Stomach smooth muscle (tissue), 2 donors: Measurements from ENCODE around the gene LELP1.
"Not testable (repeated sequence)": the region's sequence is repeated elsewhere in the genome, so short reads cannot be mapped to it uniquely, and the experiment has no call there.

Source experiments
- H3K27ac ChIP-seq: one replicate; pipeline ENCODE4 v1.7.0; 2013; ENCODE audit warnings: mild to moderate bottlenecking, low read length, inconsistent platforms
- H3K27me3 ChIP-seq, 2 donors: one replicate each; pipeline ENCODE4 v1.7.0; 2013; ENCODE audit warnings: low read length in 2 of 2; ENCODE audit not compliant: insufficient read depth in 2 of 2, control insufficient read depth in 1 of 2
- H3K36me3 ChIP-seq, 2 donors: one replicate each; pipeline ENCODE4 v1.7.0; 2013; ENCODE audit warnings: low read length in 2 of 2; ENCODE audit not compliant: control insufficient read depth in 2 of 2, insufficient read depth in 2 of 2
- H3K4me1 ChIP-seq: one replicate; pipeline ENCODE4 v1.7.0; 2013; ENCODE audit warnings: low read length; ENCODE audit not compliant: control insufficient read depth, insufficient read depth
- H3K4me3 ChIP-seq, 2 donors: one replicate each; pipeline ENCODE4 v1.7.0; 2013; ENCODE audit warnings: low read length in 2 of 2
- H3K9ac ChIP-seq, 2 donors: one replicate each; pipeline ENCODE4 v1.7.0; 2013; ENCODE audit warnings: low read length in 2 of 2, mild to moderate bottlenecking in 1 of 2
- H3K9me3 ChIP-seq, 2 donors: one replicate each; pipeline ENCODE4 v1.7.0; 2013; ENCODE audit warnings: low read length in 2 of 2; ENCODE audit not compliant: control insufficient read depth in 2 of 2
- donor health status: healthy.
- donor health status: Pancreatic carcinoma.

The LELP1 gene

GRCh38 chr1:153228491-153228890 is 25.3 kb downstream of the LELP1 start:
- Histone ChIP-seq H3K27me3 (peaks cover 0 to 8% of the 10 kb centered on the region in 2 donors), H3K4me1 (no peaks in the 10 kb centered on the region), H3K36me3 (no peaks in the 10 kb centered on the region), H3K9me3 (no peaks in the 10 kb centered on the region), H3K4me3 (no peak overlapping the region), H3K27ac (no peak overlapping the region), H3K9ac (no peak overlapping the region)

- not testable (repeated sequence) for H3K4me1 ChIP-seq, H3K27ac ChIP-seq, H3K36me3 ChIP-seq, H3K9me3 ChIP-seq, H3K9ac ChIP-seq, H3K4me3 ChIP-seq, H3K27me3 ChIP-seq
Measured at GRCh38 chr1:153229076-153229829, 26.0 kb downstream of the LELP1 start.

DNA sequence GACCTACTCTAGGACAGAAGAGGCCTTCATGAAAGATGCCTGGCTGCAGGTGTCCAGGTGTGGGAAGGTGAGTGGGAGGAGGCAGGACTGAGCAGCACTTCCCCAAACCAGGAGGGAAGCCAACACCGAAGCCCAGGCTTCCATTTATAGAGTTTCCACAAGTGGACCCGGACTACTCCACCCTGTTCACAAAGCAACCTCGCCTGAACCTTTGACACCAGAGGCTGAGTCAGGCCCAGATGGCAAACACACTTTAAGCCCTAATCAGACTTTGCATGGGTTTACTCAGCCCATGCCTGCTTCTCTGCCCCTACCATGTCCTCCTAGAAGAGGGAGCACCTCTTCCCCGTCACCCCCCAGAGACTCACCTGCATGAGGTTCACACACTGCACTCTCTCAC is 28.1 kb downstream of the LELP1 start:
- H3K27ac ChIP-seq, result no peak overlapping the region
- no peaks in the 10 kb centered on the region for H3K27me3 ChIP-seq
- no peaks in the 10 kb centered on the region for H3K4me1 ChIP-seq
- no peak overlapping the region for H3K4me3 ChIP-seq
- H3K9me3 ChIP-seq, result no peaks in the 10 kb centered on the region
- no peaks in the 10 kb centered on the region for H3K36me3 ChIP-seq
- no peak overlapping the region for H3K9ac ChIP-seq

DNA sequence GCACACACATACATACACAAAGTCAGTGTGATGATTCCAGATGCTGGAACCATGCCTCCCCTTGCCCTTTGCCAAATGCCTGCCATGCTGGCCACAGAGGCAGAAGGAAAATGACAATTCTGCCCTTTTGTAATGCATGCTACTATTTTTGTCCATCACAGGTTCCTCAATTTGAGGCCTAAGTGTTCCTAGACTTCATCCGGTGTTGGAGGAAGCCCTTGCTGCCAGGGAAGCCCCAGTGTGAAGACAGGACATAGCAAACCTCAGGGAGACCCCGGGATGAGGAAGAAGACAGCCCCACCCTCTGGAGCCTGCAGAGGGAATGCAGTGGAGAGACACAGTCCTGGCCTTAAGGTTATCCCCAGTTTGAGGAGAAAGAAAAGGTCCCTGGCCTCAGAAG is 28.6 kb downstream of the LELP1 start:
- Histone ChIP-seq H3K9ac (no peak overlapping the region), H3K9me3 (no peaks in the 10 kb centered on the region), H3K4me3 (no peak overlapping the region), H3K27me3 (no peaks in the 10 kb centered on the region), H3K27ac (no peak overlapping the region), H3K36me3 (no peaks in the 10 kb centered on the region), H3K4me1 (no peaks in the 10 kb centered on the region)

- Histone ChIP-seq H3K27me3 (no peaks in the 10 kb centered on the region), H3K9ac (no peak overlapping the region), H3K27ac (no peak overlapping the region), H3K9me3 (no peaks in the 10 kb centered on the region), H3K4me1 (no peaks in the 10 kb centered on the region), H3K36me3 (no peaks in the 10 kb centered on the region), H3K4me3 (no peak overlapping the region)
Measured at GRCh38 chr1:153232553-153232952, 29.3 kb downstream of the LELP1 start.

DNA sequence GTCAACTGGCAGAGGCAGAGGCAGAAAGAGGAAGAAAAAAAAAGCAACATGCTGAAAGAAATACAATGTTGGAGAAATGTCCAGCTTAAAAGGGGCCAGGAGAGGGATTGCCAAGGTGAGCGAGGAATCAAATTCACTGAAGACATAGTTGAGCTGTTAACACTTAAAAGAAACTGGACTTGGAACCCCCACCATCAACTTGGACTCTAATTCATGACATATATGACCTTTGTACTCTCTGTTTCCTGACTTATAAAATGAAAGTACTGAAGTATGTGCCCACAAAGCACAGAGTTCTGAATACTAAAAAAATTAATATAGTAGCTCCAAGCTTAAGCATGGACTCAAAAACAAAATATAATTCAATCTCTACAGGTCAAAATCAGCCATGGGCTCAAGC is 30.2 kb downstream of the LELP1 start:
- H3K4me1 ChIP-seq, result no peaks in the 10 kb centered on the region
- H3K4me3 ChIP-seq, result no peak overlapping the region
- no peaks in the 10 kb centered on the region for H3K9me3 ChIP-seq
- H3K27ac ChIP-seq, result no peak overlapping the region
- no peaks in the 10 kb centered on the region for H3K36me3 ChIP-seq
- no peaks in the 10 kb centered on the region for H3K27me3 ChIP-seq
- no peak overlapping the region for H3K9ac ChIP-seq

DNA sequence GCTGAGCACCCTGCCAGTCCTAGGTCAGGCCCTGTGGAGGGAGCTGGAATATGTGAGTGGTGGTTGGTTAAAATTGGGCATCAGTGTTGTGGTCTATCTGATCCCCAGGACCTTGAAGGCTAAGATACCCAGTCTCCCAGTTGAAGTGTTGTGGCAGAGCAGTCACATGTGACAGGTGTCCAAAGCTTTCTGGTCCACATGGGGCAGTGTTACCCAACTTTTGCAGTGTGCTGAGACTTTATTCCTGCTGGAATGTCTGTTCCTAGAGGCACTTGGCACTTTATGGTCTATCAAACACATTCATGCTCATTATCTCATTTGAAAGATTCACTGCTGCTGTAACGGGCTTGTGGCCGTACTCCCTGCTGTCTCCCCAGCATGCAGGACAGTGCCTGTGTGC is 35.3 kb downstream of the LELP1 start:
- Histone ChIP-seq H3K27ac (no peak overlapping the region), H3K9ac (no peak overlapping the region), H3K9me3 (no peaks in the 10 kb centered on the region), H3K36me3 (no peaks in the 10 kb centered on the region), H3K4me1 (no peaks in the 10 kb centered on the region), H3K4me3 (no peak overlapping the region), H3K27me3 (no peaks in the 10 kb centered on the region)

- H3K9me3 ChIP-seq, result no peaks in the 10 kb centered on the region
- no peaks in the 10 kb centered on the region for H3K4me1 ChIP-seq
- H3K36me3 ChIP-seq, result no peaks in the 10 kb centered on the region
- H3K27me3 ChIP-seq, result peaks cover 4 to 6% of the 10 kb centered on the region in 2 donors
- H3K4me3 ChIP-seq, result no peak overlapping the region
- H3K27ac ChIP-seq, result no peak overlapping the region
- H3K9ac ChIP-seq, result no peak overlapping the region
Measured at GRCh38 chr1:153242160-153242559, 38.9 kb downstream of the LELP1 start.

DNA sequence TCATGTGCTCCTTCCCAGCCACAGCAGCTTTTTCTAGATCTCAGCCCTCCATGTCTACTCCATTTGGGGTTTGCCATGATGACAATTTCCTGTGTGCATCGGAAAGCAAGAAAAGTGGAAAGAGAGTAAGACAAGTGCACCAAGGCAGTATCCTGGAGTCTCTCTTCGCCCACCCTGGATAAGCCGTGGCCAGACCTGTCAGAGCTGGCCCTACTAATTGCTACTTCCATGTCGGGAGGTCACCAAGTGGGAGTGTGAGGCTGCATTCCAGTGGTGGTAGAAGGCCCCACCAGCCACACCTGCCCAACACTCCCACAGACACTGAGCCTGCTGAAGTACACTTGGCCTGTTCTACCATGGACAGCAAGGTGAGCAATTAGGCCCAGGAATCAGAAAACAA is 42.2 kb downstream of the LELP1 start:
- H3K27ac ChIP-seq, result no peak overlapping the region
- no peak overlapping the region for H3K9ac ChIP-seq
- peaks cover 8 to 9% of the 10 kb centered on the region in 2 donors for H3K27me3 ChIP-seq
- H3K4me3 ChIP-seq, result no peak overlapping the region
- no peaks in the 10 kb centered on the region for H3K9me3 ChIP-seq
- H3K4me1 ChIP-seq, result peaks cover 2% of the 10 kb centered on the region
- H3K36me3 ChIP-seq, result no peaks in the 10 kb centered on the region

GRCh38 chr1:153246018-153246417 is 42.8 kb downstream of the LELP1 start:
- peaks cover 8 to 13% of the 10 kb centered on the region in 2 donors for H3K27me3 ChIP-seq
- H3K9me3 ChIP-seq, result no peaks in the 10 kb centered on the region
- peaks cover 2% of the 10 kb centered on the region for H3K4me1 ChIP-seq
- no peak overlapping the region for H3K4me3 ChIP-seq
- H3K36me3 ChIP-seq, result no peaks in the 10 kb centered on the region
- H3K27ac ChIP-seq, result no peak overlapping the region
- no peak overlapping the region for H3K9ac ChIP-seq

GRCh38 chr1:153246825-153247224 is 43.6 kb downstream of the LELP1 start:
- Histone ChIP-seq H3K27ac (no peak overlapping the region), H3K4me1 (peaks cover 2% of the 10 kb centered on the region)

More at GRCh38 chr1:153246825-153247224, 43.6 kb downstream of the LELP1 start:
- peaks cover 8 to 13% of the 10 kb centered on the region in 2 donors for H3K27me3 ChIP-seq
- H3K4me3 ChIP-seq, result no peak overlapping the region
- H3K36me3 ChIP-seq, result no peaks in the 10 kb centered on the region
- no peak overlapping the region for H3K9ac ChIP-seq
- no peaks in the 10 kb centered on the region for H3K9me3 ChIP-seq
